Caco-2 (cell line): ENCODE measurements around the gene MRPS24. TPM values are rescaled to one million over a fixed set of nuclear protein-coding genes. Genes with fewer than 3 reads are reported as not detected.

Experiments used
- BruUV-seq: library from RNA; stranded (reverse); fragments of 400-500 nt; replicated peaks from 2 replicates; lab custom pipeline; 2021; lab: Mats Ljungman, UMichigan
- CTCF ChIA-PET: fragments of 300-600 bp; sonication (Branson Sonifier 250); formaldehyde crosslinking; loops from one replicate; lab custom pipeline; 2022; ENCODE audit warnings: antibody characterized with exemption; lab: Charles Lee
- POLR2A ChIA-PET: fragments of 300-600 bp; sonication (Branson Sonifier 250); formaldehyde crosslinking; loops from one replicate; lab custom pipeline; 2022; ENCODE audit warnings: antibody characterized with exemption; lab: Charles Lee
- DNase-seq, 2 experiments: peaks; one replicate each; pipeline versions ENCODE4 v3.0.0 to v3.0.0-alpha.2; 2020 to 2022
- H3K27me3 ChIP-seq: replicated peaks from 2 replicates; pipeline ENCODE4 v1.6.0; 2011; ENCODE audit warnings: low read length; ENCODE audit not compliant: control insufficient read depth, insufficient read depth
- H3K36me3 ChIP-seq: 2 replicates; pipeline ENCODE4 v1.5.1; 2011; ENCODE audit warnings: low read length; ENCODE audit not compliant: control insufficient read depth, insufficient read depth
- H3K4me1 ChIP-seq: fragments of 250-450 bp; sonication (Bioruptor Pico); 2 replicates; pipeline ENCODE4 v1.5.1; 2020; ENCODE audit warnings: mild to moderate bottlenecking
- H3K4me3 ChIP-seq: 2 replicates; pipeline ENCODE4 v1.5.1; 2011; ENCODE audit warnings: low read depth, mild to moderate bottlenecking, control low read depth, low read length
- H3K9me3 ChIP-seq: fragments of 250-450 bp; sonication (Bioruptor Pico); 2 replicates; pipeline ENCODE4 v1.5.1; 2020; ENCODE audit warnings: mild to moderate bottlenecking, moderate library complexity
- H3K27ac Mint-ChIP-seq: one replicate; pipeline ENCODE4 v1.8.0; 2022; ENCODE audit warnings: mixed read lengths; ENCODE audit not compliant: unreplicated experiment
- H3K27me3 Mint-ChIP-seq: one replicate; pipeline ENCODE4 v1.8.0; 2022; ENCODE audit warnings: mixed read lengths; ENCODE audit not compliant: insufficient read depth, unreplicated experiment
- H3K36me3 Mint-ChIP-seq: one replicate; pipeline ENCODE4 v1.8.0; 2022; ENCODE audit warnings: mild to moderate bottlenecking, mixed read lengths; ENCODE audit not compliant: insufficient read depth, unreplicated experiment
- H3K4me1 Mint-ChIP-seq: one replicate; pipeline ENCODE4 v1.8.0; 2022; ENCODE audit warnings: low read depth, mixed read lengths; ENCODE audit not compliant: unreplicated experiment
- H3K4me3 Mint-ChIP-seq: one replicate; pipeline ENCODE4 v1.8.0; 2022; ENCODE audit warnings: mild to moderate bottlenecking, moderate library complexity, mixed read lengths; ENCODE audit not compliant: unreplicated experiment
- H3K9me3 Mint-ChIP-seq: one replicate; pipeline ENCODE4 v1.8.0; 2022; ENCODE audit warnings: mixed read lengths; ENCODE audit not compliant: unreplicated experiment
- intact Hi-C: fragments of 100-400 bp; cut with micrococcal nuclease; formaldehyde crosslinking; loops from one replicate; pipeline ENCODE4 v1.10.0; 2022; ENCODE audit not compliant: unreplicated experiment
- total RNA-seq: library from RNA; stranded (reverse); gene quantifications from 2 replicates; pipeline ENCODE4 v1.2.3, GENCODE V29; 2022
- TF ChIP-seq, protein P1 (sequence below), 2 experiments: fragments of 200-600 bp in 1 of 2; IDR thresholded peaks; 1 replicate in 1 of 2; 2 replicates in 1 of 2; pipeline versions ENCODE4 v1.5.1 to v1.8.0; 2011 to 2022; ENCODE audit warnings: antibody characterized with exemption in 1 of 2, control low read depth in 1 of 2, inconsistent platforms in 1 of 2, low read depth in 1 of 2, low read length in 1 of 2, mild to moderate bottlenecking in 1 of 2, moderate library complexity in 1 of 2; ENCODE audit not compliant: insufficient read depth in 1 of 2, severe bottlenecking in 1 of 2, unreplicated experiment in 1 of 2

Gene MRPS24
- total RNA-seq, 1 experiment from 2014 or later, result 150 TPM

DNA sequence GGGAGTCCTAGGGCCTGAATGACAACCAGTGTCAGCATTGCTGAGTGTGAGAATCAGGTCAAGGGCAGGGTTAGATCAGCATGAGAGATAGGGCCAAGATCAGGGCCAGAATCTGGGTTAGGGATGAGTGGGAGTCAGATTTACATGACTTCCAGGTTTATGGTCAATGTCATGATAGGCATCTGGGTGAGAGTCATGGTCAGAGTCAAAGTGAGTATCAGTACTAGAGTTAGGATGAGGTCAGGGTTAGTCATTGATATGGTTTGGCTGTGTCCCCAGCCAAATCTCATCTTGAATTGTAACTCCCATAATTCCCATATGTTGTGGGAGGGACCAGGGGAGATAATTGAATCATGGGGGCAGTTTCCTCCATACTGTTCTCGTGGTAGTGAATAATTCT, 12.3 kb downstream of the MRPS24 start:
- no peak overlapping the region for H3K4me3 ChIP-seq
- H3K4me1 ChIP-seq, result no peaks in the 10 kb centered on the region
- DNase-seq, result no peak
- Mint-ChIP-seq H3K4me3 (no peak overlapping the region), H3K4me1 (no peaks in the 10 kb centered on the region), H3K27ac (no peak overlapping the region), H3K27me3 (no peaks in the 10 kb centered on the region), H3K9me3 (peaks cover 17% of the 10 kb centered on the region), H3K36me3 (no peaks in the 10 kb centered on the region)
- intact Hi-C loops, result no loop called here
- TF ChIP-seq, protein P1, sequence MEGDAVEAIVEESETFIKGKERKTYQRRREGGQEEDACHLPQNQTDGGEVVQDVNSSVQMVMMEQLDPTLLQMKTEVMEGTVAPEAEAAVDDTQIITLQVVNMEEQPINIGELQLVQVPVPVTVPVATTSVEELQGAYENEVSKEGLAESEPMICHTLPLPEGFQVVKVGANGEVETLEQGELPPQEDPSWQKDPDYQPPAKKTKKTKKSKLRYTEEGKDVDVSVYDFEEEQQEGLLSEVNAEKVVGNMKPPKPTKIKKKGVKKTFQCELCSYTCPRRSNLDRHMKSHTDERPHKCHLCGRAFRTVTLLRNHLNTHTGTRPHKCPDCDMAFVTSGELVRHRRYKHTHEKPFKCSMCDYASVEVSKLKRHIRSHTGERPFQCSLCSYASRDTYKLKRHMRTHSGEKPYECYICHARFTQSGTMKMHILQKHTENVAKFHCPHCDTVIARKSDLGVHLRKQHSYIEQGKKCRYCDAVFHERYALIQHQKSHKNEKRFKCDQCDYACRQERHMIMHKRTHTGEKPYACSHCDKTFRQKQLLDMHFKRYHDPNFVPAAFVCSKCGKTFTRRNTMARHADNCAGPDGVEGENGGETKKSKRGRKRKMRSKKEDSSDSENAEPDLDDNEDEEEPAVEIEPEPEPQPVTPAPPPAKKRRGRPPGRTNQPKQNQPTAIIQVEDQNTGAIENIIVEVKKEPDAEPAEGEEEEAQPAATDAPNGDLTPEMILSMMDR (IDR thresholded peaks at IDR 0.05; ENCODE audit: insufficient read depth in 1 of 2, low read depth in 1 of 2, low read length in 1 of 2, severe bottlenecking in 1 of 2, unreplicated experiment in 1 of 2), result no peak
- POLR2A ChIA-PET, result no interaction called here
- CTCF ChIA-PET, result no interaction called here
- H3K27me3 ChIP-seq, result no peaks in the 10 kb centered on the region
- H3K36me3 ChIP-seq, result no peaks in the 10 kb centered on the region
- no TSS peak for BruUV-seq
- H3K9me3 ChIP-seq, result no peaks in the 10 kb centered on the region; the same call in 1 of the 2 replicates

- Mint-ChIP-seq H3K9me3 (peaks cover 17% of the 10 kb centered on the region), H3K4me3 (no peak overlapping the region), H3K4me1 (no peaks in the 10 kb centered on the region), H3K36me3 (no peaks in the 10 kb centered on the region), H3K27me3 (no peaks in the 10 kb centered on the region), H3K27ac (no peak overlapping the region)
- DNase-seq, result no peak
- BruUV-seq, result no TSS peak
- TF ChIP-seq, protein P1 (IDR thresholded peaks at IDR 0.05; ENCODE audit: insufficient read depth in 1 of 2, low read depth in 1 of 2, low read length in 1 of 2, severe bottlenecking in 1 of 2, unreplicated experiment in 1 of 2), result no peak
- CTCF ChIA-PET, result no interaction called here
- no peaks in the 10 kb centered on the region; the same call in 1 of the 2 replicates for H3K9me3 ChIP-seq
- no peaks in the 10 kb centered on the region for H3K36me3 ChIP-seq
- no peaks in the 10 kb centered on the region for H3K27me3 ChIP-seq
- POLR2A ChIA-PET, result no interaction called here
- no peaks in the 10 kb centered on the region for H3K4me1 ChIP-seq
- intact Hi-C loops, result no loop called here
- no peak overlapping the region for H3K4me3 ChIP-seq
Observed at GRCh38 chr7:43856316-43856715, 13.0 kb downstream of the MRPS24 start.

- Mint-ChIP-seq H3K4me3 (no peak overlapping the region), H3K9me3 (peaks cover 17% of the 10 kb centered on the region), H3K4me1 (no peaks in the 10 kb centered on the region), H3K27ac (no peak overlapping the region), H3K27me3 (no peaks in the 10 kb centered on the region), H3K36me3 (no peaks in the 10 kb centered on the region)
- Histone ChIP-seq H3K4me3 (no peak overlapping the region), H3K4me1 (no peaks in the 10 kb centered on the region), H3K27me3 (no peaks in the 10 kb centered on the region), H3K36me3 (no peaks in the 10 kb centered on the region), H3K9me3 (no peaks in the 10 kb centered on the region; the same call in 1 of the 2 replicates)
- intact Hi-C loops, result no loop called here
- BruUV-seq, result no TSS peak
- ChIA-PET CTCF (no interaction called here), POLR2A (no interaction called here)
- DNase-seq, result no peak
- TF ChIP-seq, protein P1 (IDR thresholded peaks at IDR 0.05; ENCODE audit: insufficient read depth in 1 of 2, low read depth in 1 of 2, low read length in 1 of 2, severe bottlenecking in 1 of 2, unreplicated experiment in 1 of 2), result no peak
Observed at GRCh38 chr7:43855176-43855575, 14.1 kb downstream of the MRPS24 start.
